C4-2B (cell line): ENCODE measurements around the gene ATP8B4.
"Not testable (repeated sequence)": the region's sequence is repeated elsewhere in the genome, so short reads cannot be mapped to it uniquely, and the experiment has no call there.

Experiments used
- H3K27ac ChIP-seq: fragments of 450-650 bp; 2 replicates; pipeline ENCODE4 v1.5.1; 2017
- CTCF ChIP-seq: fragments of 450-650 bp; conservative IDR thresholded peaks from 2 replicates; pipeline ENCODE4 v1.5.1; 2017; ENCODE audit warnings: mild to moderate bottlenecking
- ZFX ChIP-seq: fragments of 450-650 bp; IDR thresholded peaks from 2 replicates; pipeline ENCODE4 v1.6.1; 2017

ATP8B4 gene

GRCh38 chr15:50162969-50163718, 44.1 kb upstream of the ATP8B4 start:
- H3K27ac ChIP-seq = no peak overlapping the region; the same call in 1 of the 2 replicates
- TF ChIP-seq ZFX (no peak), CTCF (no peak)

GRCh38 chr15:50158236-50158635, 39.2 kb upstream of the ATP8B4 start:
- H3K27ac ChIP-seq = not testable (repeated sequence)

- TF ChIP-seq CTCF = no peak
- no peak for TF ChIP-seq ZFX
- no peak overlapping the region for H3K27ac ChIP-seq
These were observed 32.4 kb upstream of the ATP8B4 start for GRCh38 chr15:50151476-50151875.

GRCh38 chr15:50150851-50151250, 31.8 kb upstream of the ATP8B4 start:
- no peak overlapping the region for H3K27ac ChIP-seq
- no peak for TF ChIP-seq CTCF
- TF ChIP-seq ZFX = no peak

GRCh38 chr15:50150349-50150748, 31.3 kb upstream of the ATP8B4 start:
- no peak overlapping the region for H3K27ac ChIP-seq
- TF ChIP-seq ZFX (no peak), CTCF (no peak)

- TF ChIP-seq CTCF = no peak
- H3K27ac ChIP-seq = no peak overlapping the region; the same call in 1 of the 2 replicates
These were observed 30.1 kb upstream of the ATP8B4 start for GRCh38 chr15:50149090-50149489.

GRCh38 chr15:50148362-50148963, 29.4 kb upstream of the ATP8B4 start:
- H3K27ac ChIP-seq = no peak overlapping the region

More at GRCh38 chr15:50148362-50148963, 29.4 kb upstream of the ATP8B4 start:
- TF ChIP-seq ZFX (no peak), CTCF (peak; percentile 85)
